ENCODE results near the gene HDAC4. TPM values are rescaled to one million over a fixed set of nuclear protein-coding genes. Genes with fewer than 3 reads are reported as not detected.

The HDAC4 gene
- total and polyA plus RNA-seq, 4 donors: 2.9 to 37.2 (median 4.4) TPM

DNA sequence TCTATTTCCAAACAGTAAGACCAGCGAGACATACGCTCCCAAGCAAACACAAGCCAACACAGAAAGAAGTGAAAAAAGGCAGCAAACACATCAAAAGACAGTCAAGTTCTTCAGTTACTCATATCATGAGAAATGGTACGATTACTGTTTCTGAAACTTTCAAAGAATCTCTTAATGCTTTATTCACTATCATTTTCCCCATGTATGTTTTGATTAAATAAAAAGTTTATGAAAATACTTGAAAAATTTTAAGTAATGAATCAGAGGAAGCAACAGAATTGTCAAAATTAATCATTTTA is 114.9 kb downstream of the HDAC4 start:
- H3K27ac ChIP-seq (ENCODE audit: low read depth in 1 of 2, low read length in 2 of 2): no peak overlapping the region
- 88% methylated on average over 3 of the region's 3 CpGs for WGBS
- no peaks in the 10 kb centered on the region for H3K9me3 ChIP-seq (ENCODE audit: control insufficient read depth in 4 of 4, low read length in 3 of 4)
- peaks cover 10 to 15% (median 13%) of the 10 kb centered on the region in 4 donors for H3K4me1 ChIP-seq (ENCODE audit: control insufficient read depth in 4 of 4, insufficient read depth in 4 of 4, low read length in 3 of 4)
- H3K9ac ChIP-seq (ENCODE audit: low read depth in 1 of 2, low read length in 2 of 2): no peak overlapping the region
- H3K4me3 ChIP-seq (ENCODE audit: low read depth in 1 of 3, low read length in 3 of 3): no peak overlapping the region
- no peaks in the 10 kb centered on the region for H3K36me3 ChIP-seq (ENCODE audit: control insufficient read depth in 4 of 4, insufficient read depth in 3 of 4, low read depth in 1 of 4, low read length in 3 of 4)
- H3K27me3 ChIP-seq (ENCODE audit: control insufficient read depth in 4 of 4, insufficient read depth in 4 of 4, low read length in 3 of 4): no peaks in the 10 kb centered on the region
- TF ChIP-seq, protein P1, sequence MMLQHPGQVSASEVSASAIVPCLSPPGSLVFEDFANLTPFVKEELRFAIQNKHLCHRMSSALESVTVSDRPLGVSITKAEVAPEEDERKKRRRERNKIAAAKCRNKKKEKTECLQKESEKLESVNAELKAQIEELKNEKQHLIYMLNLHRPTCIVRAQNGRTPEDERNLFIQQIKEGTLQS (IDR thresholded peaks at IDR 0.05): no peak
- DNase-seq (ENCODE audit: low spot score): no peak

DNA sequence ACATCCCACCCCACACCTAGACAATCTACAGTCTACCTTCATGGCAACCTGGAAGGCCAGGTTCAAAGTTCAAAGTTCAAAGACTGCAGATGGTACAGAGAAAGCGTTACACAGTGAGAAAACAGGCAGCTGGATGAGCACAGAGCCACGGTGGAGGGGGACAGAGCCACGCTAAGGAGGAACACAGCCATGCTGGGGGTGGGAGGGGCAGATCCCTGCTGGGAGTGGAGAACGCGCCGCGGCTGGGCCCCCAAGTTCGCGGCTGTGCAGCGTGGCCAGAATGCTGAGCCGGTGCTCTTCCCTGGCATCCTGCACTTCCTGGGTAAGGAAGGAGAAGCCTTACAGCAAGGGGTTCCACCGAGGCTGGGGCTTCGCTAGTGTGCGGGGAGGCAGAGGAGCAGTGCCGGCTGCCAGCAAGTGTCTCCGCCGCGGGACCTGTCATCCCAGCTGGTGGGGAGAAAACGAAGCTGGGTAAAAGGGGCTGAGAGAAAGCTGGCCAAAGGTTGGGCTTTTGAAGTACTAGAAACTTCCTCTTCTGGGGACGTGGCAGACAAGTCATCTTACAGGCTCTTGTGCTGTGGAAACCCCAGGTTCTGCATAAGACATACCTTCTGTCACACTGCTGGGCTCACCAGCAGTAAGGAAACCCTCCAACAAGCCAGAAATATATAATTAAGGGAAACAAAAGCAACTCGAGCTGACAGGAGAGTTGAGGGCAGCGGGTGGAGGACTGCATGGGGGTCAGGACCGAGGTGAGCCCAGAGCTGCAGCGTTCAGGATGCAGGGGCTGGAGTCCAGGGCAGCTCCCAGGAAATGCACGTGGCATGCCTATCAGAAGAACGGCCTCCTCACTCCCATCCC is 115.5 kb downstream of the HDAC4 start:
- no peaks in the 10 kb centered on the region for H3K36me3 ChIP-seq (ENCODE audit: control insufficient read depth in 4 of 4, insufficient read depth in 3 of 4, low read depth in 1 of 4, low read length in 3 of 4)
- TF ChIP-seq, protein P2, sequence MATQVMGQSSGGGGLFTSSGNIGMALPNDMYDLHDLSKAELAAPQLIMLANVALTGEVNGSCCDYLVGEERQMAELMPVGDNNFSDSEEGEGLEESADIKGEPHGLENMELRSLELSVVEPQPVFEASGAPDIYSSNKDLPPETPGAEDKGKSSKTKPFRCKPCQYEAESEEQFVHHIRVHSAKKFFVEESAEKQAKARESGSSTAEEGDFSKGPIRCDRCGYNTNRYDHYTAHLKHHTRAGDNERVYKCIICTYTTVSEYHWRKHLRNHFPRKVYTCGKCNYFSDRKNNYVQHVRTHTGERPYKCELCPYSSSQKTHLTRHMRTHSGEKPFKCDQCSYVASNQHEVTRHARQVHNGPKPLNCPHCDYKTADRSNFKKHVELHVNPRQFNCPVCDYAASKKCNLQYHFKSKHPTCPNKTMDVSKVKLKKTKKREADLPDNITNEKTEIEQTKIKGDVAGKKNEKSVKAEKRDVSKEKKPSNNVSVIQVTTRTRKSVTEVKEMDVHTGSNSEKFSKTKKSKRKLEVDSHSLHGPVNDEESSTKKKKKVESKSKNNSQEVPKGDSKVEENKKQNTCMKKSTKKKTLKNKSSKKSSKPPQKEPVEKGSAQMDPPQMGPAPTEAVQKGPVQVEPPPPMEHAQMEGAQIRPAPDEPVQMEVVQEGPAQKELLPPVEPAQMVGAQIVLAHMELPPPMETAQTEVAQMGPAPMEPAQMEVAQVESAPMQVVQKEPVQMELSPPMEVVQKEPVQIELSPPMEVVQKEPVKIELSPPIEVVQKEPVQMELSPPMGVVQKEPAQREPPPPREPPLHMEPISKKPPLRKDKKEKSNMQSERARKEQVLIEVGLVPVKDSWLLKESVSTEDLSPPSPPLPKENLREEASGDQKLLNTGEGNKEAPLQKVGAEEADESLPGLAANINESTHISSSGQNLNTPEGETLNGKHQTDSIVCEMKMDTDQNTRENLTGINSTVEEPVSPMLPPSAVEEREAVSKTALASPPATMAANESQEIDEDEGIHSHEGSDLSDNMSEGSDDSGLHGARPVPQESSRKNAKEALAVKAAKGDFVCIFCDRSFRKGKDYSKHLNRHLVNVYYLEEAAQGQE (IDR thresholded peaks at IDR 0.05): no peak
- TF ChIP-seq NR2F2 (IDR thresholded peaks at IDR 0.05): no peak
- TF ChIP-seq HNF4G (IDR thresholded peaks at IDR 0.05): peak; percentile 31
- TF ChIP-seq, protein P3, sequence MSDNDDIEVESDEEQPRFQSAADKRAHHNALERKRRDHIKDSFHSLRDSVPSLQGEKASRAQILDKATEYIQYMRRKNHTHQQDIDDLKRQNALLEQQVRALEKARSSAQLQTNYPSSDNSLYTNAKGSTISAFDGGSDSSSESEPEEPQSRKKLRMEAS (IDR thresholded peaks at IDR 0.05): no peak
- TF ChIP-seq HNF4A (conservative IDR thresholded peaks at IDR 0.05): peak; percentile 73 to 87
- no peak for TF ChIP-seq RXRA (IDR thresholded peaks at IDR 0.05)
- no peak for TF ChIP-seq TAF1 (conservative IDR thresholded peaks at IDR 0.05)
- TF ChIP-seq, protein P4, sequence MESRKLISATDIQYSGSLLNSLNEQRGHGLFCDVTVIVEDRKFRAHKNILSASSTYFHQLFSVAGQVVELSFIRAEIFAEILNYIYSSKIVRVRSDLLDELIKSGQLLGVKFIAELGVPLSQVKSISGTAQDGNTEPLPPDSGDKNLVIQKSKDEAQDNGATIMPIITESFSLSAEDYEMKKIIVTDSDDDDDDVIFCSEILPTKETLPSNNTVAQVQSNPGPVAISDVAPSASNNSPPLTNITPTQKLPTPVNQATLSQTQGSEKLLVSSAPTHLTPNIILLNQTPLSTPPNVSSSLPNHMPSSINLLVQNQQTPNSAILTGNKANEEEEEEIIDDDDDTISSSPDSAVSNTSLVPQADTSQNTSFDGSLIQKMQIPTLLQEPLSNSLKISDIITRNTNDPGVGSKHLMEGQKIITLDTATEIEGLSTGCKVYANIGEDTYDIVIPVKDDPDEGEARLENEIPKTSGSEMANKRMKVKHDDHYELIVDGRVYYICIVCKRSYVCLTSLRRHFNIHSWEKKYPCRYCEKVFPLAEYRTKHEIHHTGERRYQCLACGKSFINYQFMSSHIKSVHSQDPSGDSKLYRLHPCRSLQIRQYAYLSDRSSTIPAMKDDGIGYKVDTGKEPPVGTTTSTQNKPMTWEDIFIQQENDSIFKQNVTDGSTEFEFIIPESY (IDR thresholded peaks at IDR 0.05): no peak
- peak in 1 of 2 donors; percentile 19 for TF ChIP-seq RAD21 (IDR thresholded peaks at IDR 0.05)
- no peak for TF ChIP-seq FOXA1 (IDR thresholded peaks at IDR 0.05)
- no peak overlapping the region for H3K27ac ChIP-seq (ENCODE audit: low read depth in 1 of 2, low read length in 2 of 2)
- H3K9ac ChIP-seq (ENCODE audit: low read depth in 1 of 2, low read length in 2 of 2): no peak overlapping the region
- no peaks in the 10 kb centered on the region for H3K9me3 ChIP-seq (ENCODE audit: control insufficient read depth in 4 of 4, low read length in 3 of 4)
- H3K4me3 ChIP-seq (ENCODE audit: low read depth in 1 of 3, low read length in 3 of 3): no peak overlapping the region
- H3K27me3 ChIP-seq (ENCODE audit: control insufficient read depth in 4 of 4, insufficient read depth in 4 of 4, low read length in 3 of 4): no peaks in the 10 kb centered on the region
- 34% methylated on average over 26 of the region's 26 CpGs for WGBS
- peaks cover 10 to 13% (median 12%) of the 10 kb centered on the region in 4 donors for H3K4me1 ChIP-seq (ENCODE audit: control insufficient read depth in 4 of 4, insufficient read depth in 4 of 4, low read length in 3 of 4)
- DNase-seq (ENCODE audit: low spot score): no peak
